Neural cell (in vitro differentiated cells): ENCODE measurements around the gene CAPN15.

ENCODE experiments used
- CTCF ChIP-seq: fragments of 450-650 bp; IDR thresholded peaks from 2 replicates; pipeline ENCODE4 v1.5.1; 2014; ENCODE audit warnings: antibody characterized with exemption, mild to moderate bottlenecking, moderate library complexity; ENCODE audit not compliant: poor library complexity, severe bottlenecking
- EZH2 ChIP-seq: fragments of 200-600, 300-800 bp; shearing (Covaris generic), sonication (generic); IDR thresholded peaks from 2 replicates; pipeline ENCODE4 v1.6.1; 2014; ENCODE audit warnings: antibody characterized with exemption, low read length, borderline replicate concordance, mild to moderate bottlenecking; ENCODE audit not compliant: insufficient read depth, poor library complexity, severe bottlenecking
- MXI1 ChIP-seq: fragments of 450-650 bp; conservative IDR thresholded peaks from 2 replicates; pipeline ENCODE4 v1.6.1; 2014; ENCODE audit warnings: antibody characterized with exemption, mild to moderate bottlenecking; ENCODE audit not compliant: poor library complexity, severe bottlenecking
- SMC3 ChIP-seq: fragments of 450-650 bp; conservative IDR thresholded peaks from 2 replicates; pipeline ENCODE4 v1.6.1; 2014; ENCODE audit warnings: antibody characterized with exemption, mild to moderate bottlenecking, moderate library complexity; ENCODE audit not compliant: poor library complexity
- TAF1 ChIP-seq: IDR thresholded peaks from 2 replicates; pipeline ENCODE4 v1.6.1; 2012; ENCODE audit warnings: low read depth

- TF ChIP-seq CTCF (no peak), EZH2 (no peak), SMC3 (no peak), MXI1 (no peak), TAF1 (no peak)
Measured at GRCh38 chr16:519841-520687, 7.4 kb upstream of the CAPN15 start.
